ENCODE results near the gene BBIP1. TPM values are rescaled to one million over a fixed set of nuclear protein-coding genes. Genes with fewer than 3 reads are reported as not detected.

The BBIP1 gene
- polyA plus RNA-seq, 3 donors: 16.2 to 41.1 (median 26.6) TPM

GRCh38 chr10:110915035-110915434, 3.9 kb downstream of the BBIP1 start:
- peaks cover 23 to 26% of the 10 kb centered on the region in 2 donors for H3K36me3 Mint-ChIP-seq
- no peak overlapping the region for H3K4me3 Mint-ChIP-seq
- H3K27ac ChIP-seq (ENCODE audit: low read depth in 1 of 2, low read length in 2 of 2): no peak overlapping the region
- peaks cover 7 to 9% of the 10 kb centered on the region in 2 donors for H3K4me1 ChIP-seq (ENCODE audit: control insufficient read depth in 1 of 2, insufficient read depth in 2 of 2, low read length in 2 of 2)
- H3K4me3 ChIP-seq (replicated peaks in 1 of 3; ENCODE audit: low read depth in 2 of 3, low read length in 3 of 3): no peak overlapping the region
- no peak for TF ChIP-seq CTCF (IDR thresholded peaks at IDR 0.05)
- peaks cover 2 to 24% of the 10 kb centered on the region in 2 donors for H3K36me3 ChIP-seq (replicated peaks in 1 of 2; ENCODE audit: control insufficient read depth in 1 of 2, insufficient read depth in 2 of 2, low read length in 2 of 2)
- no peak overlapping the region for H2AFZ ChIP-seq (ENCODE audit: insufficient read depth, low read depth, low read length, poor library complexity, severe bottlenecking)
- no peak overlapping the region for H3K9ac ChIP-seq (ENCODE audit: insufficient read depth, low read length, poor library complexity, severe bottlenecking)
- H3K27me3 Mint-ChIP-seq (ENCODE audit: low read depth in 3 of 3): no peaks in the 10 kb centered on the region
- H3K4me1 Mint-ChIP-seq: peaks cover 11% of the 10 kb centered on the region
- H3K79me2 ChIP-seq (ENCODE audit: insufficient read depth, low read length): peaks cover 26% of the 10 kb centered on the region
- DNase-seq: no peak
- no peaks in the 10 kb centered on the region for H3K9me3 ChIP-seq (replicated peaks in 1 of 2; ENCODE audit: control insufficient read depth in 1 of 2, insufficient read depth in 1 of 2, low read length in 2 of 2)
- H3K27ac Mint-ChIP-seq: no peak overlapping the region
- no peak overlapping the region for H3K4me2 ChIP-seq (replicated peaks; ENCODE audit: extremely low read depth, low read length, poor library complexity, severe bottlenecking)
- no peaks in the 10 kb centered on the region for H3K27me3 ChIP-seq (ENCODE audit: control insufficient read depth in 2 of 2, insufficient read depth in 2 of 2, low read length in 2 of 2)
- peaks cover 17% of the 10 kb centered on the region for H4K20me1 ChIP-seq (ENCODE audit: insufficient read depth, low read length)
- intact Hi-C loops (cut with micrococcal nuclease): loop anchor here in 1 of 2 donors (5.0 kb wide), 2 partner anchors 43 to 613 kb away; partner anchors contain the start of genes PDCD4 and SMNDC1
- no peaks in the 10 kb centered on the region for H3K9me3 Mint-ChIP-seq
- 98% methylated on average over 5 of the region's 6 CpGs for WGBS (ENCODE audit: insufficient coverage)

GRCh38 chr10:110914431-110914830, 4.5 kb downstream of the BBIP1 start:
- peaks cover 11% of the 10 kb centered on the region for H3K4me1 Mint-ChIP-seq
- TF ChIP-seq CTCF (IDR thresholded peaks at IDR 0.05): no peak
- peaks cover 21% of the 10 kb centered on the region for H4K20me1 ChIP-seq (ENCODE audit: insufficient read depth, low read length)
- no peak overlapping the region for H3K27ac ChIP-seq (ENCODE audit: low read depth in 1 of 2, low read length in 2 of 2)
- intact Hi-C loops (cut with micrococcal nuclease): loop anchor here in 1 of 2 donors (5.0 kb wide), 1 partner anchor 37 kb away; no protein-coding TSS in a partner anchor
- 91% methylated on average over 2 of the region's 2 CpGs for WGBS (ENCODE audit: insufficient coverage)
- no peak overlapping the region for H3K9ac ChIP-seq (ENCODE audit: insufficient read depth, low read length, poor library complexity, severe bottlenecking)
- H2AFZ ChIP-seq (ENCODE audit: insufficient read depth, low read depth, low read length, poor library complexity, severe bottlenecking): no peak overlapping the region
- peaks cover 25 to 28% of the 10 kb centered on the region in 2 donors for H3K36me3 Mint-ChIP-seq
- no peak for DNase-seq
- peaks cover 21% of the 10 kb centered on the region for H3K79me2 ChIP-seq (ENCODE audit: insufficient read depth, low read length)
- peaks cover 7 to 9% of the 10 kb centered on the region in 2 donors for H3K4me1 ChIP-seq (ENCODE audit: control insufficient read depth in 1 of 2, insufficient read depth in 2 of 2, low read length in 2 of 2)
- no peaks in the 10 kb centered on the region for H3K27me3 Mint-ChIP-seq (ENCODE audit: low read depth in 3 of 3)
- no peak overlapping the region for H3K4me3 ChIP-seq (replicated peaks in 1 of 3; ENCODE audit: low read depth in 2 of 3, low read length in 3 of 3)
- no peak overlapping the region for H3K4me2 ChIP-seq (replicated peaks; ENCODE audit: extremely low read depth, low read length, poor library complexity, severe bottlenecking)
- H3K9me3 Mint-ChIP-seq: no peaks in the 10 kb centered on the region
- no peak overlapping the region for H3K27ac Mint-ChIP-seq
- no peak overlapping the region for H3K4me3 Mint-ChIP-seq
- peaks cover 2 to 24% of the 10 kb centered on the region in 2 donors for H3K36me3 ChIP-seq (replicated peaks in 1 of 2; ENCODE audit: control insufficient read depth in 1 of 2, insufficient read depth in 2 of 2, low read length in 2 of 2)
- H3K9me3 ChIP-seq (replicated peaks in 1 of 2; ENCODE audit: control insufficient read depth in 1 of 2, insufficient read depth in 1 of 2, low read length in 2 of 2): no peaks in the 10 kb centered on the region
- no peaks in the 10 kb centered on the region for H3K27me3 ChIP-seq (ENCODE audit: control insufficient read depth in 2 of 2, insufficient read depth in 2 of 2, low read length in 2 of 2)

Data from CD14-positive monocyte (primary cell).